SK-N-SH (cell line): Measurements from ENCODE around the gene TRMT1. TPM values are rescaled to one million over a fixed set of nuclear protein-coding genes. Genes with fewer than 3 reads are reported as not detected.

ENCODE experiments used
- CTCF ChIA-PET: fragments of 300-600, 350-600 bp; formaldehyde crosslinking; extraction: SDS; loops from one replicate; lab custom pipeline; 2021; lab: Yijun Ruan, JAX
- POLR2A ChIA-PET: fragments of 350-600 bp; sonication (Branson Sonifier 250); formaldehyde crosslinking; extraction: SDS; loops from one replicate; lab custom pipeline; 2020; ENCODE audit warnings: antibody characterized with exemption, inconsistent platforms; lab: Yijun Ruan, JAX
- DNase-seq: peaks from one replicate; pipeline ENCODE4 v3.0.0; 2012
- H2AFZ ChIP-seq: fragments of 200-600 bp; sonication (generic); 2 replicates; pipeline ENCODE4 v1.8.1; 2016; ENCODE audit warnings: antibody characterized with exemption, mild to moderate bottlenecking, low read depth
- H3F3A ChIP-seq: fragments of 200-600 bp; sonication (generic); replicated peaks from 2 replicates; pipeline ENCODE3; 2016; ENCODE audit warnings: antibody characterized with exemption, mild to moderate bottlenecking; ENCODE audit not compliant: insufficient read depth
- H3K27ac ChIP-seq, 2 experiments: fragments of 200-500 bp in 1 of 2; fragments of 200-600 bp in 1 of 2; sonication (Bioruptor generic) in 1 of 2; sonication (generic), shearing (Covaris generic) in 1 of 2; 2 replicates each; pipeline versions ENCODE4 v1.5.1 to v1.6.1; 2014 to 2016; ENCODE audit warnings: low read depth in 2 of 2, inconsistent platforms in 1 of 2, low read length in 1 of 2, mild to moderate bottlenecking in 1 of 2, mixed read lengths in 1 of 2
- H3K27me3 ChIP-seq: fragments of 200-600 bp; sonication (generic), shearing (Covaris generic); 2 replicates; pipeline ENCODE4 v1.6.1; 2016; ENCODE audit warnings: mixed run types; ENCODE audit not compliant: insufficient read depth
- H3K36me3 ChIP-seq, 2 experiments: fragments of 200-500 bp in 1 of 2; fragments of 200-600 bp in 1 of 2; sonication (Bioruptor generic) in 1 of 2; sonication (generic) in 1 of 2; replicated peaks in 1 of 2; 2 replicates each; pipeline versions ENCODE3 to v1.5.1; 2014 to 2016; ENCODE audit warnings: low read length in 1 of 2, mild to moderate bottlenecking in 1 of 2; ENCODE audit not compliant: insufficient read depth in 2 of 2, control insufficient read depth in 1 of 2
- H3K4me1 ChIP-seq, 2 experiments: fragments of 200-500 bp in 1 of 2; fragments of 200-600 bp in 1 of 2; sonication (Bioruptor generic) in 1 of 2; sonication (generic), shearing (Covaris generic) in 1 of 2; 2 replicates each; pipeline versions ENCODE4 v1.5.1 to v1.6.1; 2014 to 2016; ENCODE audit warnings: low read depth in 1 of 2, low read length in 1 of 2, mixed run types in 1 of 2; ENCODE audit not compliant: insufficient read depth in 2 of 2, control insufficient read depth in 1 of 2
- H3K4me2 ChIP-seq: fragments of 200-600 bp; sonication (generic), shearing (Covaris generic); 2 replicates; pipeline ENCODE4 v1.6.1; 2017; ENCODE audit warnings: mixed run types
- H3K4me3 ChIP-seq, 2 experiments: fragments of 200-500 bp in 1 of 2; fragments of 200-600 bp in 1 of 2; sonication (Bioruptor generic) in 1 of 2; sonication (generic), shearing (Covaris generic) in 1 of 2; 2 replicates each; pipeline versions ENCODE4 v1.5.1 to v1.8.1; 2014 to 2016; ENCODE audit warnings: low read depth in 2 of 2, inconsistent platforms in 1 of 2, low read length in 1 of 2, mild to moderate bottlenecking in 1 of 2, mixed read lengths in 1 of 2, moderate library complexity in 1 of 2
- H3K79me2 ChIP-seq: fragments of 200-600 bp; sonication (generic); 2 replicates; pipeline ENCODE4 v1.8.1; 2017; ENCODE audit warnings: mild to moderate bottlenecking; ENCODE audit not compliant: insufficient read depth
- H3K9ac ChIP-seq: fragments of 200-600 bp; sonication (generic); 2 replicates; pipeline ENCODE4 v1.6.1; 2017; ENCODE audit warnings: mixed run types
- H3K9me2 ChIP-seq: fragments of 200-600 bp; sonication (generic); 2 replicates; pipeline ENCODE4 v1.6.1; 2017; ENCODE audit warnings: mixed run types
- H3K9me3 ChIP-seq: fragments of 200-600 bp; sonication (generic); 2 replicates; pipeline ENCODE4 v1.6.1; 2017; ENCODE audit warnings: mixed run types, mild to moderate bottlenecking, moderate library complexity
- H4K20me1 ChIP-seq: fragments of 200-600 bp; sonication (generic); 2 replicates; pipeline ENCODE4 v1.6.1; 2017; ENCODE audit warnings: mild to moderate bottlenecking, mixed run types; ENCODE audit not compliant: insufficient read depth
- CHD2 ChIP-seq: fragments of 150-350 bp; IDR thresholded peaks from 2 replicates; pipeline ENCODE4 v1.6.1; 2018; ENCODE audit warnings: low read length; ENCODE audit not compliant: partially characterized antibody
- ELF1 ChIP-seq: IDR thresholded peaks from 2 replicates; pipeline ENCODE4 v1.4.0; 2012
- EZH2phosphoT487 ChIP-seq: fragments of 200-600 bp; sonication (generic); IDR thresholded peaks from 2 replicates; pipeline ENCODE4 v1.6.1; 2017; ENCODE audit warnings: low read depth, mixed run types, mild to moderate bottlenecking, antibody characterized with exemption, moderate library complexity, borderline replicate concordance
- FOSL2 ChIP-seq: IDR thresholded peaks from 2 replicates; pipeline ENCODE4 v1.4.0; 2012; ENCODE audit warnings: low read depth, mild to moderate bottlenecking, moderate library complexity, borderline replicate concordance
- FOXJ3 ChIP-seq: sonication (generic); formaldehyde crosslinking; IDR thresholded peaks from 2 replicates; pipeline ENCODE4 v1.5.1; 2020; ENCODE audit warnings: mild to moderate bottlenecking, missing genetic modification reagents
- GABPA ChIP-seq: IDR thresholded peaks from 2 replicates; pipeline ENCODE4 v1.4.0; 2012; ENCODE audit warnings: low read depth, mild to moderate bottlenecking
- IRF3 ChIP-seq: fragments of 150-350 bp; IDR thresholded peaks from 2 replicates; pipeline ENCODE4 v1.6.1; 2016; ENCODE audit warnings: mild to moderate bottlenecking, low read depth, low read length
- JUND ChIP-seq: IDR thresholded peaks from 2 replicates; pipeline ENCODE4 v1.4.0; 2012
- NRF1 ChIP-seq: IDR thresholded peaks from 2 replicates; pipeline ENCODE4 v1.6.1; 2012; ENCODE audit warnings: low read depth, mild to moderate bottlenecking, low read length
- PBX3 ChIP-seq: IDR thresholded peaks from 2 replicates; pipeline ENCODE4; 2012
- POLR2AphosphoS5 ChIP-seq: IDR thresholded peaks from 2 replicates; pipeline ENCODE4 v1.6.1; 2012; ENCODE audit warnings: low read depth, low read length
- RCOR1 ChIP-seq: fragments of 150-350 bp; IDR thresholded peaks from 2 replicates; pipeline ENCODE4 v1.6.1; 2017; ENCODE audit warnings: antibody characterized with exemption, low read length
- SIN3A ChIP-seq: IDR thresholded peaks from 2 replicates; pipeline ENCODE4 v1.6.1; 2012; ENCODE audit warnings: low read depth, mild to moderate bottlenecking, low read length, moderate library complexity, borderline replicate concordance
- SMC3 ChIP-seq: IDR thresholded peaks from 2 replicates; pipeline ENCODE4 v1.6.1; 2012; ENCODE audit warnings: low read depth, low read length, improper control_type of control experiment
- TEAD4 ChIP-seq: IDR thresholded peaks from 2 replicates; pipeline ENCODE4 v1.4.0; 2012; ENCODE audit warnings: mild to moderate bottlenecking, borderline replicate concordance; ENCODE audit not compliant: insufficient read depth
- YY1 ChIP-seq: IDR thresholded peaks from 2 replicates; pipeline ENCODE4 v1.4.0; 2012; ENCODE audit warnings: low read depth, mild to moderate bottlenecking
- WGBS: methylation state at CpG from one replicate; pipeline ENCODE4 v1.1.6; 2017; ENCODE audit warnings: low lambda C conversion rate; 5-methylcytosine and 5-hydroxymethylcytosine counted together
- polyA plus RNA-seq, 3 experiments: library from polyadenylated mRNA; depleted of rRNA; stranded (reverse); fragments of >200 nt; gene quantifications; 2 replicates each; pipeline ENCODE4 v1.2.3, GENCODE V29; 2012
- TF ChIP-seq, protein P1 (sequence below): IDR thresholded peaks from 2 replicates; pipeline ENCODE4 v1.4.0; 2012; ENCODE audit warnings: low read depth, borderline replicate concordance
- TF ChIP-seq, protein P2 (sequence below): IDR thresholded peaks from 2 replicates; pipeline ENCODE4 v1.4.0; 2012; ENCODE audit warnings: low read depth
- TF ChIP-seq, protein P3 (sequence below): IDR thresholded peaks from 2 replicates; pipeline ENCODE4 v1.4.0; 2012; ENCODE audit warnings: low read depth, borderline replicate concordance

TRMT1 gene
- polyA plus RNA-seq, 1 of the 3 experiments (the other 2 are of a cell fraction): 64.9 TPM

DNA sequence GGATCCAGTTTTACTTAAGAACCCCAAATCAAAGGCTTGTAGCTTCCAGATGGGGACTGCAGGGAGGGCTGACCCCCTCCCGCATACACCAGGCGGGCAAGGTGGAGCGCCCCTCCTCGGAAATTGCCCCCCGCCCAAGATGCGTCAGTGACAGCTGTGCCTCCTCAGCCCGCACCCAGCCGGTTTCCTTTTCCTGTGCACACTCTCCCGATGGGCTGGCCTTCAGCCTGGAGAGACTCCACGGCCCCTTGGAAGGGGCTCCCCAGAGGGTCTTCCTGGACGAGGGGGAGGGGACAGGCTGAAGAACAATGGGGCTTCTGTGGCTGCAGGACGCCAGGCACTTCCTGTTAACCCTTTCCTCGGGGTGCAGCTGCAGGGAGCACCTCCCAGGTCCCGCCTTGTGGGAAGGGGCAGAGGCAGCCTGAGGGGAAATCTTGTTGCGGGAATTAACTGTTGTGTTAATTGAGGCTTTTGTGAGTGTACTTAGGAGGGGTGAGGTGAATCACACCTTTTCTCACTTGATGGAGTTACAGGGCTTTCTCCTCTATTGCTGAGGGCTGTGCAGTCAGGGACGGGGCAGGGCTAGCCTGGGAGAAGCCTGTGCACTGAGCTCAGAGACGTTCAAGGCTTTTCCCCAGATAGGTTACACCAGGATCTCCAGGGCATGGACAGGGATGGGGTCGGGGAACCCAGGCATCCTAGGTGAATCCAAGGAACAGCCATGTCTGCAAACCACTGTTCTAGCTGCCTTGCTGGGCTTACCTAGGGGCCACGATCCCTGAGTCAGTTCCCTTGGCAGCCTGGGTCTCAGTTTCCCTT lies 48.0 kb upstream of the TRMT1 start (continued):
- TF ChIP-seq NRF1 (no peak), SMC3 (0 out of 2 replicates have a peak, but pooled peaks have one; percentile 9), FOXJ3 (peak; percentile 35; the same call in 1 of the 2 replicates), CHD2 (no peak), SIN3A (no peak), YY1 (no peak), POLR2AphosphoS5 (no peak; the same call in 1 of the 2 replicates)
- TF ChIP-seq, protein P1, sequence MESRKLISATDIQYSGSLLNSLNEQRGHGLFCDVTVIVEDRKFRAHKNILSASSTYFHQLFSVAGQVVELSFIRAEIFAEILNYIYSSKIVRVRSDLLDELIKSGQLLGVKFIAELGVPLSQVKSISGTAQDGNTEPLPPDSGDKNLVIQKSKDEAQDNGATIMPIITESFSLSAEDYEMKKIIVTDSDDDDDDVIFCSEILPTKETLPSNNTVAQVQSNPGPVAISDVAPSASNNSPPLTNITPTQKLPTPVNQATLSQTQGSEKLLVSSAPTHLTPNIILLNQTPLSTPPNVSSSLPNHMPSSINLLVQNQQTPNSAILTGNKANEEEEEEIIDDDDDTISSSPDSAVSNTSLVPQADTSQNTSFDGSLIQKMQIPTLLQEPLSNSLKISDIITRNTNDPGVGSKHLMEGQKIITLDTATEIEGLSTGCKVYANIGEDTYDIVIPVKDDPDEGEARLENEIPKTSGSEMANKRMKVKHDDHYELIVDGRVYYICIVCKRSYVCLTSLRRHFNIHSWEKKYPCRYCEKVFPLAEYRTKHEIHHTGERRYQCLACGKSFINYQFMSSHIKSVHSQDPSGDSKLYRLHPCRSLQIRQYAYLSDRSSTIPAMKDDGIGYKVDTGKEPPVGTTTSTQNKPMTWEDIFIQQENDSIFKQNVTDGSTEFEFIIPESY: no peak

DNA sequence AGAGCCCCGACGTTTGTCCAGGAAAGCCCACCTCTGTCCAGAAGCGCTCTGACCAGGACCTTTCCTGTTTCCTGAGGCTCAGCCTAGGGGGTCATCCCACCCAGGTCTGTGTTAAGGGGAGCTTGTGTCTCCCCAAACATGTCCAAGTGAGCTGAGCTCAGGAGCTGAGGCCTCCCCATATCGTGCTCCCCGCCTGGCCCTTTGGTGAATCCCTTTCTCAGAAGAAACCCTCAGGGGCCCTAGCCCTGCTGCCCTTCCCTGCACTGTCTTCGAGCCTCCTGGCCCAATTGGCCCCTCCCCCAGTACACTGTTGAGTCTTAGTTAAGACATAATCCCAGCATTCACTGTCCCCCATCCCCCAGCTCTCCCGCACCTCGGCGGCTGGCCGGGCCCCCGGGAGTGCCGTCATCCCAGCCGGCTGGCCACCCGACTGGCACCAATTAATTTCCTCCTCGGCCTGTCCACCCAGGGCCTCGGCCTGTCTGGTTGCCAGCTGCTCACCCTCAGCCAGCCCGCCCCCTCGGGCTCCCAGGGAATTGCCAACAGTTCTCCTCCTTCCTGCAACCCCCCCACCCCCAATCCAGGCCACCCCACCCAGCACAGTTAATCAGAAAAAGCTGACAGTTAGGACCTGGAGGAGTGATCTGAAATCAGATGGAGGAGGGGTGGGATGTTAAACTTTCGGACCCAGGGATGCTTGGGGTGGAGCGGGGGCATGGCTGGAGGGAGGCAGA lies 47.2 kb upstream of the TRMT1 start:
- no peaks in the 10 kb centered on the region for H3K27me3 ChIP-seq
- H3K9me3 ChIP-seq: no peaks in the 10 kb centered on the region
- H3K4me1 ChIP-seq: peaks cover 28 to 35% of the 10 kb centered on the region in 2 experiments; a peak in 3 of 4 replicates
- H2AFZ ChIP-seq: peak overlapping the region; percentile 38; the same call in 1 of the 2 replicates
- peaks cover 53% of the 10 kb centered on the region for H3F3A ChIP-seq
- WGBS: 3% methylated on average over 17 of the region's 20 CpGs
- H3K27ac ChIP-seq: peak overlapping the region; percentile 97 to 100
- peak overlapping the region; percentile 74 for H3K9ac ChIP-seq
- no peaks in the 10 kb centered on the region for H3K9me2 ChIP-seq
- H3K79me2 ChIP-seq: peaks cover 18% of the 10 kb centered on the region; the same call in 1 of the 2 replicates
- CTCF ChIA-PET: interaction anchor here (0.9 to 2.4 kb wide), 7 partner anchors 8 to 199 kb away, joined by 3 to 11 read pairs (median 4); partner anchors contain the start of genes IER2 and STX10
- peak overlapping the region; percentile 89 for H3K4me2 ChIP-seq
- H3K36me3 ChIP-seq: no peaks in the 10 kb centered on the region
- POLR2A ChIA-PET: interaction anchor here (0.6 to 5.2 kb wide), 12 partner anchors 9 to 683 kb away, joined by 3 to 73 read pairs (median 3); partner anchors contain the start of genes IER2, JUNB and STX10
- DNase-seq: peak; percentile 94
- H4K20me1 ChIP-seq: no peaks in the 10 kb centered on the region
- peak overlapping the region; percentile 32 to 58 for H3K4me3 ChIP-seq
- TF ChIP-seq, protein P2, sequence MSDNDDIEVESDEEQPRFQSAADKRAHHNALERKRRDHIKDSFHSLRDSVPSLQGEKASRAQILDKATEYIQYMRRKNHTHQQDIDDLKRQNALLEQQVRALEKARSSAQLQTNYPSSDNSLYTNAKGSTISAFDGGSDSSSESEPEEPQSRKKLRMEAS: peak; percentile 64; the same call in 1 of the 2 replicates
- peak; percentile 80 for TF ChIP-seq PBX3
- peak; percentile 10; the same call in 1 of the 2 replicates for TF ChIP-seq FOXJ3
- no peak for TF ChIP-seq JUND
- TF ChIP-seq EZH2phosphoT487: no peak
- TF ChIP-seq POLR2AphosphoS5: peak; percentile 80; the same call in 1 of the 2 replicates
- no peak for TF ChIP-seq GABPA
- TF ChIP-seq SIN3A: no peak; the same call in 1 of the 2 replicates
- TF ChIP-seq TEAD4: peak; percentile 60; the same call in 1 of the 2 replicates
- TF ChIP-seq, protein P3, sequence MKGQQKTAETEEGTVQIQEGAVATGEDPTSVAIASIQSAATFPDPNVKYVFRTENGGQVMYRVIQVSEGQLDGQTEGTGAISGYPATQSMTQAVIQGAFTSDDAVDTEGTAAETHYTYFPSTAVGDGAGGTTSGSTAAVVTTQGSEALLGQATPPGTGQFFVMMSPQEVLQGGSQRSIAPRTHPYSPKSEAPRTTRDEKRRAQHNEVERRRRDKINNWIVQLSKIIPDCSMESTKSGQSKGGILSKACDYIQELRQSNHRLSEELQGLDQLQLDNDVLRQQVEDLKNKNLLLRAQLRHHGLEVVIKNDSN: no peak; the same call in 1 of the 2 replicates
- no peak for TF ChIP-seq IRF3
- peak; percentile 76; the same call in 1 of the 2 replicates for TF ChIP-seq RCOR1
- TF ChIP-seq YY1: no peak
- TF ChIP-seq FOSL2: peak; percentile 41; the same call in 1 of the 2 replicates
- TF ChIP-seq, protein P1: no peak
- TF ChIP-seq ELF1: no peak
